Loucy (cell line): ENCODE data around the gene MYO1D.
"Not testable (repeated sequence)": the region's sequence is repeated elsewhere in the genome, so short reads cannot be mapped to it uniquely, and the experiment has no call there.

ENCODE experiments used
- H2AFZ ChIP-seq: fragments of 200-600 bp; sonication (generic); 2 replicates; pipeline ENCODE4 v1.6.0; 2016; ENCODE audit warnings: antibody characterized with exemption, mild to moderate bottlenecking, low read length, moderate library complexity
- H3F3A ChIP-seq: fragments of 200-600 bp; 2 replicates; pipeline ENCODE4 v1.6.0; 2016; ENCODE audit warnings: antibody characterized with exemption, low read depth, mild to moderate bottlenecking
- H3K27me3 ChIP-seq: fragments of 200-600 bp; sonication (generic); 2 replicates; pipeline ENCODE4 v1.6.1; 2014; ENCODE audit warnings: low read length, mild to moderate bottlenecking; ENCODE audit not compliant: insufficient read depth, poor library complexity, severe bottlenecking
- H3K36me3 ChIP-seq: fragments of 200-600 bp; sonication (generic); 2 replicates; pipeline ENCODE4 v1.6.1; 2016; ENCODE audit warnings: low read length; ENCODE audit not compliant: insufficient read depth
- H3K4me1 ChIP-seq: fragments of 200-600 bp; sonication (generic); 2 replicates; pipeline ENCODE4 v1.5.1; 2014; ENCODE audit warnings: low read length, mild to moderate bottlenecking; ENCODE audit not compliant: insufficient read depth, poor library complexity, severe bottlenecking
- H3K4me2 ChIP-seq: fragments of 200-600 bp; sonication (generic); 2 replicates; pipeline ENCODE4 v1.6.0; 2014; ENCODE audit warnings: antibody characterized with exemption, low read length, low read depth, mild to moderate bottlenecking; ENCODE audit not compliant: poor library complexity, severe bottlenecking
- H3K4me3 ChIP-seq: fragments of 200-600 bp; sonication (generic); 2 replicates; pipeline ENCODE4 v1.5.1; 2014; ENCODE audit warnings: low read length, mild to moderate bottlenecking, mixed read lengths; ENCODE audit not compliant: poor library complexity, severe bottlenecking
- H3K79me2 ChIP-seq: fragments of 200-600 bp; sonication (generic); 2 replicates; pipeline ENCODE4 v1.6.1; 2014; ENCODE audit warnings: low read length; ENCODE audit not compliant: insufficient read depth
- H3K9ac ChIP-seq: fragments of 200-600 bp; sonication (generic); 2 replicates; pipeline ENCODE4 v1.6.0; 2014; ENCODE audit warnings: mild to moderate bottlenecking, low read depth, low read length, moderate library complexity; ENCODE audit not compliant: poor library complexity, severe bottlenecking
- H3K9me2 ChIP-seq: fragments of 200-600 bp; sonication (generic); replicated peaks from 2 replicates; pipeline ENCODE4 v1.6.1; 2016; ENCODE audit warnings: low read depth, low read length, mixed read lengths
- H3K9me3 ChIP-seq: fragments of 200-600 bp; sonication (generic); 2 replicates; pipeline ENCODE4 v1.6.1; 2014; ENCODE audit warnings: mild to moderate bottlenecking, antibody characterized with exemption, low read length, low read depth; ENCODE audit not compliant: insufficient read depth
- H4K20me1 ChIP-seq: fragments of 200-600 bp; sonication (generic); 2 replicates; pipeline ENCODE4 v1.6.0; 2014; ENCODE audit warnings: antibody characterized with exemption, low read length, mild to moderate bottlenecking; ENCODE audit not compliant: insufficient read depth, poor library complexity, severe bottlenecking
- CTCF ChIP-seq: fragments of 200-600 bp; sonication (generic); conservative IDR thresholded peaks from 2 replicates; pipeline ENCODE4 v1.5.1; 2014; ENCODE audit warnings: mild to moderate bottlenecking, antibody characterized with exemption, low read length
- EZH2phosphoT487 ChIP-seq: fragments of 200-600 bp; IDR thresholded peaks from 2 replicates; pipeline ENCODE4 v1.6.1; 2018; ENCODE audit warnings: antibody characterized with exemption, mild to moderate bottlenecking, moderate library complexity, borderline replicate concordance

The MYO1D gene

GRCh38 chr17:32920293-32920692, 43.4 kb upstream of the MYO1D start:
- Histone ChIP-seq H2AFZ (no peak overlapping the region), H3K9ac (no peak overlapping the region), H3K36me3 (no peaks in the 10 kb centered on the region), H3K9me3 (no peaks in the 10 kb centered on the region), H3F3A (no peaks in the 10 kb centered on the region), H3K4me3 (no peak overlapping the region), H3K4me2 (no peak overlapping the region), H3K4me1 (no peaks in the 10 kb centered on the region), H3K9me2 (no peaks in the 10 kb centered on the region), H3K27me3 (no peaks in the 10 kb centered on the region), H4K20me1 (no peaks in the 10 kb centered on the region), H3K79me2 (no peaks in the 10 kb centered on the region)
- TF ChIP-seq CTCF (no peak), EZH2phosphoT487 (no peak)

GRCh38 chr17:32919876-32920275, 43.0 kb upstream of the MYO1D start:
- not testable (repeated sequence) for H3F3A ChIP-seq, H3K27me3 ChIP-seq, H3K9ac ChIP-seq, H4K20me1 ChIP-seq, H3K36me3 ChIP-seq, H3K79me2 ChIP-seq, H2AFZ ChIP-seq, H3K9me2 ChIP-seq, H3K4me2 ChIP-seq, H3K4me1 ChIP-seq, H3K9me3 ChIP-seq, H3K4me3 ChIP-seq

- H4K20me1 ChIP-seq, result no peaks in the 10 kb centered on the region
- no peak overlapping the region for H3K9ac ChIP-seq
- no peak overlapping the region for H3K4me2 ChIP-seq
- no peaks in the 10 kb centered on the region for H3K36me3 ChIP-seq
- no peaks in the 10 kb centered on the region for H3K9me3 ChIP-seq
- no peaks in the 10 kb centered on the region for H3F3A ChIP-seq
- no peak overlapping the region for H2AFZ ChIP-seq
- H3K9me2 ChIP-seq, result no peaks in the 10 kb centered on the region
- TF ChIP-seq EZH2phosphoT487 (no peak), CTCF (no peak)
- H3K27me3 ChIP-seq, result no peaks in the 10 kb centered on the region
- H3K79me2 ChIP-seq, result no peaks in the 10 kb centered on the region
- H3K4me3 ChIP-seq, result no peak overlapping the region
- no peaks in the 10 kb centered on the region for H3K4me1 ChIP-seq
Measured at GRCh38 chr17:32917842-32918241, 40.9 kb upstream of the MYO1D start.

GRCh38 chr17:32917081-32917480, 40.2 kb upstream of the MYO1D start:
- no peak overlapping the region for H3K4me3 ChIP-seq

More at GRCh38 chr17:32917081-32917480, 40.2 kb upstream of the MYO1D start:
- H3F3A ChIP-seq, result no peaks in the 10 kb centered on the region
- no peaks in the 10 kb centered on the region for H4K20me1 ChIP-seq
- H3K9me3 ChIP-seq, result no peaks in the 10 kb centered on the region
- no peak overlapping the region for H3K4me2 ChIP-seq
- H3K36me3 ChIP-seq, result no peaks in the 10 kb centered on the region
- no peaks in the 10 kb centered on the region for H3K79me2 ChIP-seq
- H3K4me1 ChIP-seq, result no peaks in the 10 kb centered on the region
- TF ChIP-seq EZH2phosphoT487 (no peak), CTCF (no peak)
- H3K9me2 ChIP-seq, result no peaks in the 10 kb centered on the region
- H3K27me3 ChIP-seq, result no peaks in the 10 kb centered on the region
- no peak overlapping the region for H3K9ac ChIP-seq
- H2AFZ ChIP-seq, result no peak overlapping the region
